Breast epithelium (tissue), 4 donors: ENCODE results near the gene EFTUD2. TPM values are rescaled to one million over a fixed set of nuclear protein-coding genes. Genes with fewer than 3 reads are reported as not detected.

ENCODE experiments used
- DNase-seq, 2 donors: peaks; one replicate each; pipeline ENCODE4 v3.0.0-alpha.2; 2019; ENCODE audit warnings: low spot score in 2 of 2
- H3K27ac ChIP-seq, 2 donors: fragments of 200-600 bp; sonication (generic) in 1 of 2; one replicate each; pipeline ENCODE4 v1.5.1; 2016 to 2019; ENCODE audit warnings: mild to moderate bottlenecking in 1 of 2
- H3K27me3 ChIP-seq, 2 donors: fragments of 200-600 bp; sonication (generic) in 1 of 2; one replicate each; pipeline versions ENCODE4 v1.5.1 to v1.6.0; 2017 to 2019; ENCODE audit warnings: control low read depth in 1 of 2, mild to moderate bottlenecking in 1 of 2
- H3K36me3 ChIP-seq: fragments of 200-600 bp; one replicate; pipeline ENCODE4 v1.5.1; 2019
- H3K4me1 ChIP-seq, 2 donors: fragments of 200-600 bp; sonication (generic); one replicate each; pipeline ENCODE4 v1.5.1; 2016 to 2019; ENCODE audit warnings: control low read depth in 1 of 2
- H3K4me3 ChIP-seq, 3 donors: fragments of 200-600 bp; sonication (generic); 1 replicate in 2 of 3; 2 replicates in 1 of 3; pipeline ENCODE4 v1.5.1; 2016 to 2019; ENCODE audit warnings: mild to moderate bottlenecking in 3 of 3, moderate library complexity in 2 of 3
- H3K9me3 ChIP-seq, 2 donors: fragments of 200-600 bp; sonication (generic) in 1 of 2; one replicate each; pipeline ENCODE4 v1.5.1; 2016 to 2019; ENCODE audit warnings: control low read depth in 1 of 2
- CTCF ChIP-seq, 3 donors: fragments of 450-650 bp; IDR thresholded peaks; one replicate each; pipeline ENCODE4 v1.5.1; 2016 to 2017; ENCODE audit warnings: antibody characterized with exemption in 3 of 3, mild to moderate bottlenecking in 3 of 3, moderate library complexity in 3 of 3
- POLR2A ChIP-seq: fragments of 450-650 bp; IDR thresholded peaks from one replicate; pipeline ENCODE4 v1.6.1; 2016; ENCODE audit warnings: antibody characterized with exemption, mild to moderate bottlenecking, moderate library complexity
- POLR2AphosphoS5 ChIP-seq, 3 donors: sonication (generic); formaldehyde crosslinking; IDR thresholded peaks; one replicate each; pipeline ENCODE4 v1.6.1; 2017; ENCODE audit warnings: antibody characterized with exemption in 3 of 3
- intact Hi-C: fragments of 100-400 bp; cut with DNase I; formaldehyde crosslinking; loops from one replicate; pipeline ENCODE4 v1.15.1; 2023; ENCODE audit warnings: low total_unique reads
- total RNA-seq, 3 donors: library from RNA; depleted of rRNA; stranded (reverse); fragments of >200 nt; gene quantifications; one replicate each; pipeline ENCODE4 v1.1.0, GENCODE V29; 2016

Gene EFTUD2
- total RNA-seq, 3 donors from 2014 or later, result 58.1 to 71.4 (median 60.0) TPM

GRCh38 chr17:44921122-44921882, 22.1 kb upstream of the EFTUD2 start:
- Histone ChIP-seq H3K4me1 (peaks cover 0 to 6% of the 10 kb centered on the region in 2 donors), H3K27me3 (no peaks in the 10 kb centered on the region), H3K27ac (no peak overlapping the region), H3K36me3 (no peaks in the 10 kb centered on the region), H3K4me3 (no peak overlapping the region), H3K9me3 (no peaks in the 10 kb centered on the region)
- intact Hi-C loops, result no loop called here
- DNase-seq, result peak in 1 of 2 donors; percentile 37
- no peak for TF ChIP-seq POLR2AphosphoS5 (IDR thresholded peaks at IDR 0.05)
- no peak for TF ChIP-seq POLR2A
- TF ChIP-seq CTCF (IDR thresholded peaks at IDR 0.05), result no peak

- H3K9me3 ChIP-seq, result no peaks in the 10 kb centered on the region
- no peak for TF ChIP-seq CTCF (IDR thresholded peaks at IDR 0.05)
- no peak for TF ChIP-seq POLR2AphosphoS5 (IDR thresholded peaks at IDR 0.05)
- no peak for TF ChIP-seq POLR2A
- peaks cover 0 to 10% of the 10 kb centered on the region in 2 donors for H3K4me1 ChIP-seq
- H3K36me3 ChIP-seq, result no peaks in the 10 kb centered on the region
- no peaks in the 10 kb centered on the region for H3K27me3 ChIP-seq
- peak in 1 of 2 donors; percentile 48 for DNase-seq
- intact Hi-C loops, result no loop called here
- no peak overlapping the region for H3K27ac ChIP-seq
- H3K4me3 ChIP-seq, result no peak overlapping the region
Observed at GRCh38 chr17:44920565-44920940, 21.3 kb upstream of the EFTUD2 start.

GRCh38 chr17:44919885-44920564, 20.8 kb upstream of the EFTUD2 start:
- Histone ChIP-seq H3K27me3 (no peaks in the 10 kb centered on the region), H3K9me3 (no peaks in the 10 kb centered on the region), H3K4me3 (no peak overlapping the region), H3K36me3 (no peaks in the 10 kb centered on the region), H3K4me1 (peaks cover 0 to 10% of the 10 kb centered on the region in 2 donors), H3K27ac (peak overlapping the region; percentile 22 to 30)
- intact Hi-C loops, result loop anchor here (5.0 to 10.0 kb wide), 2 partner anchors 102 to 185 kb away; no protein-coding TSS in a partner anchor
- DNase-seq, result peak; percentile 81 to 82
- TF ChIP-seq CTCF (IDR thresholded peaks at IDR 0.05) (peak; percentile 52 to 95 (median 84)), POLR2AphosphoS5 (IDR thresholded peaks at IDR 0.05) (peak in 2 of 3 donors; percentile 50 to 51), POLR2A (no peak)

- Histone ChIP-seq H3K27ac (peak overlapping the region; percentile 22 to 30), H3K4me3 (no peak overlapping the region), H3K27me3 (no peaks in the 10 kb centered on the region), H3K9me3 (no peaks in the 10 kb centered on the region), H3K4me1 (peaks cover 0 to 10% of the 10 kb centered on the region in 2 donors), H3K36me3 (no peaks in the 10 kb centered on the region)
- intact Hi-C loops, result loop anchor here (5.0 to 10.0 kb wide), 2 partner anchors 103 to 185 kb away; no protein-coding TSS in a partner anchor
- peak in 1 of 2 donors; percentile 24 for DNase-seq
- no peak for TF ChIP-seq POLR2AphosphoS5 (IDR thresholded peaks at IDR 0.05)
- no peak for TF ChIP-seq CTCF (IDR thresholded peaks at IDR 0.05)
- TF ChIP-seq POLR2A, result no peak
Observed at GRCh38 chr17:44919411-44919810, 20.2 kb upstream of the EFTUD2 start.

GRCh38 chr17:44918006-44918405, 18.8 kb upstream of the EFTUD2 start:
- peak in 1 of 2 donors; percentile 34 for DNase-seq
- intact Hi-C loops, result loop anchor here (5.0 to 10.0 kb wide), 2 partner anchors 104 to 187 kb away; no protein-coding TSS in a partner anchor
- TF ChIP-seq POLR2AphosphoS5 (IDR thresholded peaks at IDR 0.05) (no peak), CTCF (IDR thresholded peaks at IDR 0.05) (no peak), POLR2A (no peak)
- Histone ChIP-seq H3K4me3 (no peak overlapping the region), H3K27me3 (no peaks in the 10 kb centered on the region), H3K27ac (peak overlapping the region; percentile 72 to 87), H3K9me3 (no peaks in the 10 kb centered on the region), H3K36me3 (no peaks in the 10 kb centered on the region), H3K4me1 (peaks cover 0 to 10% of the 10 kb centered on the region in 2 donors)
